ENCODE data around the gene BATF.

Gene BATF

GRCh38 chr14:75540479-75540851 is 18.2 kb downstream of the BATF start:
- no peaks in the 10 kb centered on the region for H3K36me3 Mint-ChIP-seq (ENCODE audit: low read depth)
- H3K4me3 Mint-ChIP-seq: no peak overlapping the region
- no peaks in the 10 kb centered on the region for H3K4me1 Mint-ChIP-seq
- H3K27me3 Mint-ChIP-seq (ENCODE audit: low read depth): peaks cover 10% of the 10 kb centered on the region
- no peak overlapping the region for H3K27ac Mint-ChIP-seq
- no peaks in the 10 kb centered on the region for H3K9me3 Mint-ChIP-seq
- TF ChIP-seq CTCF (IDR thresholded peaks at IDR 0.05; ENCODE audit: unreplicated experiment in 3 of 3): no peak

- Mint-ChIP-seq H3K4me3 (no peak overlapping the region), H3K27me3 (ENCODE audit: low read depth) (peaks cover 10% of the 10 kb centered on the region), H3K9me3 (no peaks in the 10 kb centered on the region), H3K4me1 (no peaks in the 10 kb centered on the region), H3K27ac (no peak overlapping the region), H3K36me3 (ENCODE audit: low read depth) (no peaks in the 10 kb centered on the region)
- TF ChIP-seq CTCF (IDR thresholded peaks at IDR 0.05; ENCODE audit: unreplicated experiment in 3 of 3): no peak
Measured at GRCh38 chr14:75542588-75543091, 20.4 kb downstream of the BATF start.

- no peak for TF ChIP-seq CTCF (IDR thresholded peaks at IDR 0.05; ENCODE audit: unreplicated experiment in 3 of 3)
- Mint-ChIP-seq H3K27me3 (ENCODE audit: low read depth) (peaks cover 10% of the 10 kb centered on the region), H3K9me3 (no peaks in the 10 kb centered on the region), H3K27ac (no peak overlapping the region), H3K4me3 (no peak overlapping the region), H3K4me1 (no peaks in the 10 kb centered on the region), H3K36me3 (ENCODE audit: low read depth) (no peaks in the 10 kb centered on the region)
Measured at GRCh38 chr14:75543253-75543652, 21.0 kb downstream of the BATF start.

GRCh38 chr14:75543786-75544185 is 21.5 kb downstream of the BATF start:
- no peak for TF ChIP-seq CTCF (IDR thresholded peaks at IDR 0.05; ENCODE audit: unreplicated experiment in 3 of 3)
- Mint-ChIP-seq H3K9me3 (no peaks in the 10 kb centered on the region), H3K27ac (no peak overlapping the region), H3K4me3 (no peak overlapping the region), H3K36me3 (ENCODE audit: low read depth) (no peaks in the 10 kb centered on the region), H3K4me1 (no peaks in the 10 kb centered on the region), H3K27me3 (ENCODE audit: low read depth) (peaks cover 10% of the 10 kb centered on the region)

- peaks cover 10% of the 10 kb centered on the region for H3K27me3 Mint-ChIP-seq (ENCODE audit: low read depth)
- H3K36me3 Mint-ChIP-seq (ENCODE audit: low read depth): no peaks in the 10 kb centered on the region
- no peaks in the 10 kb centered on the region for H3K4me1 Mint-ChIP-seq
- no peak overlapping the region for H3K27ac Mint-ChIP-seq
- no peak for TF ChIP-seq CTCF (IDR thresholded peaks at IDR 0.05; ENCODE audit: unreplicated experiment in 3 of 3)
- H3K4me3 Mint-ChIP-seq: no peak overlapping the region
- H3K9me3 Mint-ChIP-seq: no peaks in the 10 kb centered on the region
Measured at GRCh38 chr14:75545907-75546306, 23.6 kb downstream of the BATF start.

- no peaks in the 10 kb centered on the region for H3K9me3 Mint-ChIP-seq
Measured at GRCh38 chr14:75547552-75548250, 25.4 kb downstream of the BATF start.

More at GRCh38 chr14:75547552-75548250, 25.4 kb downstream of the BATF start:
- H3K36me3 Mint-ChIP-seq (ENCODE audit: low read depth): no peaks in the 10 kb centered on the region
- no peak overlapping the region for H3K4me3 Mint-ChIP-seq
- H3K4me1 Mint-ChIP-seq: no peaks in the 10 kb centered on the region
- TF ChIP-seq CTCF (IDR thresholded peaks at IDR 0.05; ENCODE audit: unreplicated experiment in 3 of 3): no peak
- no peak overlapping the region for H3K27ac Mint-ChIP-seq
- peaks cover 5% of the 10 kb centered on the region for H3K27me3 Mint-ChIP-seq (ENCODE audit: low read depth)

All from nephron (organoid).